GM13976 (cell line): ENCODE measurements around the gene TRIM50.
"Not testable (repeated sequence)": the region's sequence is repeated elsewhere in the genome, so short reads cannot be mapped to it uniquely, and the experiment has no call there.

Experiments
- DNase-seq: peaks from one replicate; pipeline ENCODE4 v3.0.0; 2012; ENCODE audit warnings: low spot score
- in situ Hi-C: fragments of 300-500 bp; cut with MboI; formaldehyde crosslinking; loops from one replicate; pipeline ENCODE4 v1.12.0; 2022; ENCODE audit warnings: low sequenced_read_pairs, mixed read lengths, inconsistent platforms; ENCODE audit not compliant: unreplicated experiment
- TF ChIP-seq, protein P1 (sequence below): IDR thresholded peaks from 2 replicates; pipeline ENCODE4 v1.5.1; 2012; ENCODE audit warnings: borderline replicate concordance, mild to moderate bottlenecking; ENCODE audit not compliant: insufficient read depth; ENCODE audit errors: extremely low read depth, missing control alignments, control extremely low read depth

TRIM50 gene

DNA sequence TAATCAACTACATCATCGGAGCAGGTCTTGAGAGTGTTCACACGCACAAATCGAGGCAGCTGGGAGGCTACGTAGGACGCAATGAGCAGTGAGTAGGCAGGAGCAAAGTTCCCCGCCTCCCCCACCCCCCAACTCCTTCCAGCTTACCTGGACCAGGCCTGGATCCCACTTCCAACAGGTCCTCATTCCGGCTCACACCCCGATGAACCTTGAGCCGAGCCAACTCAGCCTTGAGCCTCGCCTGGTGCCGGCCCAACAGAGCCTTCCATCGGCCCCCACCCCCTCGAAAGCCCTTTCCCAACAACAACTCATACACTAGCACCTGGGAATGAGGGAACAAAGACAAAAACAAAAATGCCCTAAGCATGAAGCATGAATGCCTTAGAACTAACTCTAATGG, 20.4 kb downstream of the TRIM50 start:
- DNase-seq, result no peak
- TF ChIP-seq, protein P1, sequence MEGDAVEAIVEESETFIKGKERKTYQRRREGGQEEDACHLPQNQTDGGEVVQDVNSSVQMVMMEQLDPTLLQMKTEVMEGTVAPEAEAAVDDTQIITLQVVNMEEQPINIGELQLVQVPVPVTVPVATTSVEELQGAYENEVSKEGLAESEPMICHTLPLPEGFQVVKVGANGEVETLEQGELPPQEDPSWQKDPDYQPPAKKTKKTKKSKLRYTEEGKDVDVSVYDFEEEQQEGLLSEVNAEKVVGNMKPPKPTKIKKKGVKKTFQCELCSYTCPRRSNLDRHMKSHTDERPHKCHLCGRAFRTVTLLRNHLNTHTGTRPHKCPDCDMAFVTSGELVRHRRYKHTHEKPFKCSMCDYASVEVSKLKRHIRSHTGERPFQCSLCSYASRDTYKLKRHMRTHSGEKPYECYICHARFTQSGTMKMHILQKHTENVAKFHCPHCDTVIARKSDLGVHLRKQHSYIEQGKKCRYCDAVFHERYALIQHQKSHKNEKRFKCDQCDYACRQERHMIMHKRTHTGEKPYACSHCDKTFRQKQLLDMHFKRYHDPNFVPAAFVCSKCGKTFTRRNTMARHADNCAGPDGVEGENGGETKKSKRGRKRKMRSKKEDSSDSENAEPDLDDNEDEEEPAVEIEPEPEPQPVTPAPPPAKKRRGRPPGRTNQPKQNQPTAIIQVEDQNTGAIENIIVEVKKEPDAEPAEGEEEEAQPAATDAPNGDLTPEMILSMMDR, result no peak
- in situ Hi-C loops, result no loop called here

DNA sequence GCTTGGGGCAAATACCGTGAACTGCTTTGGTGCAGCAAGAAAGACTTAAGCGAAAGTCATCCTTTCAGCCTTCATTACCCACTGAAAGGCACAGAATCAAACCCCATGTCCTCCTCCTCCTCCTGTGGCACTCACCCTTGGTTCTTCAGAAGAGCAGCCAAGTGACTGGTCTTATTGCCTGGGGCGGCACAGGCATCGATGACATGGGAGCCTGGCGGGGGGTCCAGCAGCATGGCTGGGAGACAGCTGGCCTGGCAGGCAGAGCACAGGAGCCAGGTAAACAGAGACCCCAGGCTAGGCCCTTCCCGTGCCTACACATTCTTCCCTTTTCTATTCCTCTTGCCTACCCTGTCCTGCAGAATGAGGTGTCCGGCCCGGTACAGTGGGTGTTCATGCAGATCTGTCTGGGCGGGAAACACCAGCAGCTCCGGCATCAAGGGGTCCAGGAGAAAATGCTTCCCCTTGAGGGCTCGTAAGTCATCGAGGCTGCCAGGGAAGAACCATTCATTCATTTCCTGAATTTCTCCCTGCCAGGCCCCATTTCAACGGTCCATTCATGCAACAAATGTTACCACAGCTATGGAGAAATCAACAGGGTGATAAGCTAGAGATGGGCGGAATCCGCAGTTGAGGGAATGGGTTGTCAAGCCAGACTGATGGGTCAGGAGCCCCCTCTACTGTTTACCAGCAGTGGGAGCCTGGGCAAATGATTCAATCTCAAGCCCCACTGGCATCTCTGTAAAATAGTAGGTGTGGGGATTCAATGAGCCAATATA, 23.1 kb downstream of the TRIM50 start:
- in situ Hi-C loops, DNase-seq: not testable (repeated sequence)

DNA sequence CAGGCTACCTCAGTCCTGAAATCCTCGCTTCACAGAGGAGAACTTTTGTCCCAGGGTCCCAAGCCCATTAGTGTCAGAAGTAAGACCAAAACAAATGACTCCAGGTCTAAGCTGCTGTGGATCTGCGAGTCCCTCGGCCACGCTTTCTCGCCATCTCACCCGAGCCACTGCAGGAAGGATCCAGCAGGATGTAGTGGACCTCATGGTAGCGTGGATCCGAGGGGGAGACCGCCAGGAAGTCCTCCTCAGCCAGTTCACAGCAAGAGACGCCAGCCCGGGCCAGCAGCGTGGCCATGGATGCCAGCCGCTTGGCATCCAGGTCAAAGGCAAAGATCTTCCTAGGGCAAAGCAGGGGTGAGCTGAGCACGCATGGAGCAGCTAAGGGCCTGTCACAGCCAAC, 23.8 kb downstream of the TRIM50 start:
- DNase-seq, result no peak
- in situ Hi-C loops, result no loop called here

DNA sequence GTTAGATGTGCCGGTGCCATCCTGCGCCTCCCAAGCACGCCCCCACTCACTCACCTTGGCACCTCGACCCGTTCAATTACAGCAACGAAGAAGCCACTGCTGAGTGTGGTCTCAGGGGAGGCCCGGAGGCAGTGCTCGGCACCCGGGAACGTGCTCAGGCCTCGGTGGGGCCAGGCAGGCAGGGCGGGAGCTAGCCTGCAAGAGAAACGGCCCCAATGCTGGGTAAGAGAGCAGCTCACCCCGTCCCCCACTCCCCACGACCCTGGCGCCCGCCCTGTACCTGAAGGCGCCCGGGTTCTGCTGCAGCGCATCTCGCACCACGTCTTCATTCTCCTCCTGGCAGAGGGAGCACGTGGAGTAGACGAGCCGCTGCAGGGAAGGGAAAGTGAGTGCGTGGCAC, 24.3 kb downstream of the TRIM50 start:
- TF ChIP-seq, protein P1, result no peak
- in situ Hi-C loops, result no loop called here
- DNase-seq, result no peak

More for the DNA sequence above, 23.8 kb downstream of the TRIM50 start:
- TF ChIP-seq, protein P1, result no peak

DNA sequence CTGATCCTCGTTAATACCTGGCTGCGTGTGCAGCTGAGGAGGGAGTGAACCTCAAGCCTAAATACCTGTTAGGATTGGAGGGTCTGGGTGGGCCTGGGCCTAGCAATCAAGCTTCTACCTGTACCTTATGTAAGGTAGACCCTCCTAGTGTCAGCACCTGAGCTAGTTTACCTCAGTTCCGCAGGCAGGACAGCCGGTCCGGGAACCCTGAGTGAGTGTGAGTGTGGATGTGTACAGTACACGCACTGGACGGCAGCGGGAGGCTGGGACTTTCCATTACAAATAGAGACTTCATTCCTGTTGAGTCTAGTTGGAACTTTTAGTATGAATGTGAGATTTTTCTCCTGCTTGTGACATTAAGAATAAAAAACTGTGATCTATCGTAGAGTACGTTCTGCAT, 25.0 kb downstream of the TRIM50 start:
- DNase-seq, in situ Hi-C loops: not testable (repeated sequence)

DNA sequence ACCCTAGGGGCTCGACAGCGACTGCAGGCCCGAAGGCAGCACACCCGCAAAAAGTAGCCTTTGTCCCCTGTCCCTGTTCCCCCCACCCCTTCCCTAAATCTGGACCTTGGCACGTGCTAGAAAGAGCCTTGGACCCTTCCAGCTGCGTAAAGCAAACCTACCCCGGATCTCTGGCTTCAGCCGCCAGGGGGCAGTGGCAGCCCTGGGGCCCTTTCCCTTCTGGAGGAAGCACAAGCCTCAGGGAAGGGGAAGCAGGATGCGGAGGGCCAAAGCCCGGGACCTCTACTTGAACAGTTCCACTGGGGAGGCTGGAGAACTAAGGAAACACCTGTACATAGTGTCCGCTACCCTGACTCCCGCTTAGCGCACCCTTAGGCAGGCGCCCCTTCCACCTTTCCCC, 26.8 kb downstream of the TRIM50 start:
- in situ Hi-C loops, DNase-seq: not testable (repeated sequence)

DNA sequence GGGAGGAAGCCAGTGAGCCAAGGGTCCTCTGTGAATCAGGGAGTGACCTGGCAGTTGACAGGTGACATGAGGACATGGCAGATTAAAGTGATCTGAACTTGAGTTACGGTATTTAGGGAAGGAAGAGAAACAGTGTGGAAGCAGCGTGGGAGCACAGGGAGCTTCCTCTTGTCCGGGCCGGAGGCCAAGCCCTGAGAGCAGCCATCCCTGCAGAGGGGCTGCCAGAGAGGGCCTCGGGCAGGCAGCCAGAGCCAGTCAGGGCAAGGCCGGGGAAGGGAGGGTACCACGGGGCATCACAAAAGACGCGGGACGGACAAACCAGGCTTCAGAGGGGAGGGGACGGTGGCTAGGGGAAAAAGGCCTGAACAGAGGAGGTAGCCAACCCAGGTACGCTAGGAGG, 28.1 kb downstream of the TRIM50 start:
- DNase-seq, in situ Hi-C loops: not testable (repeated sequence)

DNA sequence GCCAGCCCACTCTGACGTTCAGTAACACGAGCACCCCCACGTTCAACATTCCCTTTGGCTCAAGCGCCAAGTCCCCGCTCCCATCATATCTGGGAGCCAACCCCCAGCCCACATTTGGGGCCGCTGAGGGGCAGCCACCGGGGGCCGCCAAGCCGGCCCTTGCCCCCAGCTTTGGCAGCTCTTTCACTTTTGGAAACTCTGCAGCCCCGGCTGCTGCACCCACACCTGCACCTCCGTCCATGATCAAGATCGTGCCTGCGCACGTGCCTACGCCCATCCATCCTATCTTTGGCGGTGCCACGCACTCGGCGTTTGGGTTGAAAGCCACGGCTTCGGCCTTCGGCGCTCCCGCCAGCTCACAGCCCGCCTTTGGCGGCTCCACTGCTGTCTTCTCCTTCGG, 30.2 kb downstream of the TRIM50 start:
- DNase-seq, in situ Hi-C loops: not testable (repeated sequence)

DNA sequence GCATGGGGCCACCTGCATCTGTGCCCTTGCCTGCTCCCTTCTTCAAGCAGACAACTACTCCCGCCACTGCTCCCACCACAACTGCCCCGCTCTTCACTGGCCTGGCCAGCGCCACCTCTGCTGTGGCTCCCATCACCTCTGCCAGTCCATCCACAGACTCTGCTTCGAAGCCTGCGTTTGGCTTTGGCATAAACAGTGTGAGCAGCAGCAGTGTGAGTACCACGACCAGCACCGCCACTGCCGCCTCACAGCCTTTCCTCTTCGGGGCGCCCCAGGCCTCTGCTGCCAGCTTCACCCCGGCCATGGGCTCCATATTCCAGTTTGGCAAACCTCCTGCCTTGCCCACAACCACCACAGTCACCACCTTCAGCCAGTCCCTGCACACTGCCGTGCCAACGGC, 30.6 kb downstream of the TRIM50 start:
- DNase-seq, in situ Hi-C loops: not testable (repeated sequence)

DNA sequence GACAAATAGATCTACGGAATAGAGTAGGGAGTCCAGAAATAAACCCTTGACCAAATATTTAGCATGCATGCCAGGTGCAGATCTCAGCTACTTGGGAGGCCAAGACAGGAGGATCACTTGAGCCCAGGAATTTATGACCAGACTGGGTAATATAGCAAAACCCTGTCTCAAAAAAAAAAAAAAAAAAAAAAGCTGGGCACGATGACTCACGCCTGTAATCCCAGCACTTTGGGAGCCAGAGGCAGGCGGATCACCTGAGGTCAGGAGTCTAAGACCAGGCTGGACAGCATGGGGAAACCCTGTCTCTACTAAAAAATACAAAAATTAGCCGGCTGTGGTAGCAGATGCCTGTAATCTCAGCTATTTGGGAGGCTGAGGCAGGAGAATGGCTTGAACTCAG, 50.7 kb downstream of the TRIM50 start:
- DNase-seq, in situ Hi-C loops: not testable (repeated sequence)

DNA sequence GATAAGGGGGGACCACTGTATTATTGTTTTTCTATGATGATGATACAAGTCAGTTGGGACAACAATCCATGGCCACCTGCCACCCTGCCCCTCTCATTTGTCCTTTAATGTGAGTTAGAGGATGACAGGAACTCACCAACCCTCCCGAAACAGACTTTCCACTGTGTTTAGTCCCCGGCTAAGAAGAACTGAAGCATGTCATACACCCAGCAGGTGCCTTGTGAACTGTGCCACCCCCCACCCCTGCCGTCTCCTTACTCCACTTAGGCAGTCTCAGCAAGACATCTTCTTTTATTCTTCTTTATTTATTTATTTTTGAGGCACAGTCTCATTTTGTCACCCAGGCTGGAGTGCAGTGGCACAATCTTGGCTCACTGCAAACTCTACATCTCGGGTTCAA, 60.1 kb downstream of the TRIM50 start:
- DNase-seq, in situ Hi-C loops: not testable (repeated sequence)

DNA sequence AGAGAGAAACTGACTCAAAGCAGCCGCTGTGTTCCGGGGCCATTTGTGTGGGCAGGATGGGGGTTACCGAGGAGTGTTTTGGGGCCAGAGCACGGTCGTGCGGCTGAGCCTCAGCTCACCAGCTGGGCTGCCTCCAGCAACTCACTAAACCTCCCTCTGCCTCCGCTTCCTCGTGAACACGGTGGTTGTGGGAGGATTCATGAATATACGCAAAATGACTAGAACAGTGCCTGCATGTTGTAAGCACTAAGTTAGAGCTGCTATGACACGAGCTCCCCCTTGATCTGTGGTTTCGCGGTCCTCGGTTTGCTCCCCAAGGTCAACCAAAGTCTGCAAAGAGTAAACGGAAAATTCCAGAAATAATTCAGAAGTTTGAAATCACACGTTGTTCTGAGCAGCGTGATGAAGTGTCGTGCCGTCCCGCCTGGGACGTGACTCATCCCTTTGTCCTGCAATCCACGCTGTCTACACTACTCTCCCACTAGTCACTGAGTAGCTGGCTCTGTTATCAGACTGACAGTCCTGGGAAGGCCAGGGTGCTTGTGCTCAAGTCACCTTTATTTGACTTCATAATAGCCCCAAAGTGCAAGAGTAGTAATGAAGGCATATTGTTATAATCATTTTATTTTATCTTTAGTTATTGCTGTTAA, 61.0 kb downstream of the TRIM50 start:
- in situ Hi-C loops, result not testable (repeated sequence)

More for the DNA sequence above, 61.0 kb downstream of the TRIM50 start:
- DNase-seq, result not testable (repeated sequence)
